Liver (tissue), 9 donors: ENCODE results near the gene PCP2. TPM values are rescaled to one million over a fixed set of nuclear protein-coding genes. Genes with fewer than 3 reads are reported as not detected.

Source experiments
- DNase-seq: peaks from one replicate; pipeline ENCODE4 v3.0.0-alpha.2; 2017; ENCODE audit warnings: low spot score
- H3K27ac ChIP-seq, 2 donors: one replicate each; pipeline ENCODE4 v1.7.0; 2013; ENCODE audit warnings: inconsistent platforms in 2 of 2, low read length in 2 of 2, control low read depth in 1 of 2, low read depth in 1 of 2, mild to moderate bottlenecking in 1 of 2
- H3K27me3 ChIP-seq, 4 donors: one replicate each; pipeline versions ENCODE4 v1.6.1 to v1.7.0; 2013; ENCODE audit warnings: low read length in 3 of 4, inconsistent platforms in 1 of 4, mild to moderate bottlenecking in 1 of 4, moderate library complexity in 1 of 4; ENCODE audit not compliant: control insufficient read depth in 4 of 4, insufficient read depth in 4 of 4
- H3K36me3 ChIP-seq, 4 donors: one replicate each; pipeline versions ENCODE4 v1.6.1 to v1.7.0; 2013; ENCODE audit warnings: low read length in 3 of 4, mild to moderate bottlenecking in 3 of 4, low read depth in 1 of 4, moderate library complexity in 1 of 4; ENCODE audit not compliant: control insufficient read depth in 4 of 4, insufficient read depth in 3 of 4
- H3K4me1 ChIP-seq, 4 donors: one replicate each; pipeline versions ENCODE4 v1.6.1 to v1.7.0; 2013; ENCODE audit warnings: low read length in 3 of 4, mild to moderate bottlenecking in 3 of 4, moderate library complexity in 1 of 4; ENCODE audit not compliant: control insufficient read depth in 4 of 4, insufficient read depth in 4 of 4
- H3K4me3 ChIP-seq, 3 donors: one replicate each; pipeline versions ENCODE4 v1.6.1 to v1.7.0; 2013; ENCODE audit warnings: low read length in 3 of 3, control low read depth in 1 of 3, low read depth in 1 of 3, mild to moderate bottlenecking in 1 of 3
- H3K9ac ChIP-seq, 2 donors: one replicate each; pipeline ENCODE4 v1.7.0; 2013; ENCODE audit warnings: low read length in 2 of 2, mild to moderate bottlenecking in 2 of 2, moderate library complexity in 2 of 2, control low read depth in 1 of 2, low read depth in 1 of 2
- H3K9me3 ChIP-seq, 4 donors: one replicate each; pipeline versions ENCODE4 v1.6.1 to v1.7.0; 2013; ENCODE audit warnings: low read length in 3 of 4; ENCODE audit not compliant: control insufficient read depth in 4 of 4
- ATF3 ChIP-seq: IDR thresholded peaks from 2 replicates; pipeline ENCODE4 v1.6.1; 2016; ENCODE audit warnings: antibody characterized with exemption
- CTCF ChIP-seq: fragments of 150-350 bp; IDR thresholded peaks from 2 replicates; pipeline ENCODE4 v1.5.1; 2017; ENCODE audit warnings: improper control_type of control experiment, low read depth, low read length; ENCODE audit not compliant: missing input control
- EGR1 ChIP-seq, 2 donors: IDR thresholded peaks; 2 replicates each; pipeline ENCODE4 v1.6.1; 2016 to 2018; ENCODE audit warnings: antibody characterized with exemption in 2 of 2, low read depth in 2 of 2
- FOXA2 ChIP-seq: IDR thresholded peaks from 2 replicates; pipeline ENCODE4 v1.6.1; 2016; ENCODE audit warnings: antibody characterized with exemption
- GABPA ChIP-seq, 2 donors: IDR thresholded peaks in 1 of 2; conservative IDR thresholded peaks in 1 of 2; 2 replicates each; pipeline ENCODE4 v1.6.1; 2016; ENCODE audit warnings: antibody characterized with exemption in 2 of 2, mild to moderate bottlenecking in 1 of 2, moderate library complexity in 1 of 2
- HNF4A ChIP-seq, 2 donors: conservative IDR thresholded peaks; 2 replicates each; pipeline ENCODE4 v1.6.1; 2016; ENCODE audit warnings: antibody characterized with exemption in 2 of 2, mild to moderate bottlenecking in 2 of 2
- HNF4G ChIP-seq: IDR thresholded peaks from 2 replicates; pipeline ENCODE4 v1.6.1; 2016; ENCODE audit warnings: antibody characterized with exemption
- RAD21 ChIP-seq, 2 donors: IDR thresholded peaks; 2 replicates each; pipeline ENCODE4 v1.6.1; 2016; ENCODE audit warnings: antibody characterized with exemption in 2 of 2, mild to moderate bottlenecking in 2 of 2
- RXRA ChIP-seq, 2 donors: IDR thresholded peaks; 2 replicates each; pipeline ENCODE4 v1.6.1; 2017 to 2018; ENCODE audit warnings: antibody characterized with exemption in 2 of 2, mild to moderate bottlenecking in 1 of 2
- SP1 ChIP-seq: IDR thresholded peaks from 2 replicates; pipeline ENCODE4 v1.6.1; 2018; ENCODE audit warnings: antibody characterized with exemption, mild to moderate bottlenecking
- TAF1 ChIP-seq: conservative IDR thresholded peaks from 2 replicates; pipeline ENCODE4 v1.6.1; 2016; ENCODE audit warnings: antibody characterized with exemption, mild to moderate bottlenecking
- whole genome bisulfite sequencing: extraction: QIAGEN DNeasy Blood & Tissue Kit; methylation state at CpG from one replicate; pipeline ENCODE4 v1.1.7; 2013; 5-methylcytosine and 5-hydroxymethylcytosine counted together
- polyA plus RNA-seq, 2 donors: library from polyadenylated mRNA; stranded (reverse) in 1 of 2; unstranded in 1 of 2; fragments of 200-250 nt in 1 of 2; fragments of >200 nt in 1 of 2; fragmentation: Nextera tagmentation in 1 of 2; extraction: Ambion mirVana in 1 of 2; gene quantifications; one replicate each; pipeline versions ENCODE4 v1.2.1 to v1.2.3, GENCODE V29; 2013 to 2015
- total RNA-seq, 2 donors: library from RNA; depleted of rRNA; stranded (reverse); fragments of >200 nt; gene quantifications; one replicate each; pipeline ENCODE4 v1.2.3, GENCODE V29; 2014
- TF ChIP-seq, protein P1 (sequence below): IDR thresholded peaks from 2 replicates; pipeline ENCODE4 v1.6.1; 2016; ENCODE audit warnings: antibody characterized with exemption, mild to moderate bottlenecking
- donor health status: healthy.
- donor health status: healthy.
- donor health status: healthy.
- donor health status: healthy.
- donor health status: healthy.

PCP2 gene
- total and polyA plus RNA-seq, 4 donors: 0.08 to 0.25 TPM; not detected in 2

DNA sequence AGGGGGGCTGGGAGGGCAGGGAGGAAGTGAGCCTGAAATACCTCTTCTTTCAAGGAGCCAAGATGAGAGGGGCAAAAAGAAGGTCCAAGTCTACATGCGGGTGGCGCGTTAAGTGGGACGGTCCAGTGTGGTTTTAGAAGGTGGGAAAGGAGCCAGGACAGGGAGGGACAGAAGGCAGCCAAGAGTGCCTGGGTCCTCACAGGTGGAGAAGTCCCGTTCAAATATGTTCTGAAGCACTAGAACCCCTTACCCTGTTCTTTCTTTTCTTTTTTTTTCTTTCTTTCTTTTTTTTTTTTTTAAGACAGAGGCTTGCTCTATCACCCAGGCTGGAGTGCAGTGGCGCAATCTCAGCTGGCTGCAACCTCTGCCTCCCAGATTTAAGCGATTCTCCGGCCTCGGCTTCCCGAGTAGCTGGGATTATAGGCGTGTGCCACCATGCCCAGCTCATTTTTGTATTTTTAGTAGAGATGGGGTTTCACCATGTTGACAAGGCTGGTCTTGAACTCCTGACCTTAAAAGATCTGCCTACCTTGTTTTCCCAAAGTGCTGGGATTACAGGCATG is 30.5 kb downstream of the PCP2 start:
- 53% methylated on average over 11 of the region's 11 CpGs for WGBS
- Histone ChIP-seq H3K36me3 (peaks cover under 1 to 13% (median 3%) of the 10 kb centered on the region in 4 donors), H3K27ac (no peak overlapping the region), H3K27me3 (no peaks in the 10 kb centered on the region), H3K9me3 (no peaks in the 10 kb centered on the region), H3K4me3 (no peak overlapping the region), H3K9ac (no peak overlapping the region), H3K4me1 (peaks cover 0 to 8% (median 3%) of the 10 kb centered on the region in 4 donors)
- no peak for DNase-seq
- TF ChIP-seq EGR1 (IDR thresholded peaks at IDR 0.05; ENCODE audit: low read depth in 2 of 2): no peak
- no peak for TF ChIP-seq FOXA2
- no peak for TF ChIP-seq CTCF
- TF ChIP-seq HNF4G: no peak
- no peak for TF ChIP-seq SP1
- TF ChIP-seq RAD21 (IDR thresholded peaks at IDR 0.05): no peak
- no peak for TF ChIP-seq HNF4A (conservative IDR thresholded peaks at IDR 0.05)
- no peak for TF ChIP-seq ATF3
- TF ChIP-seq GABPA (IDR thresholded peaks at IDR 0.05 in 1 of 2, conservative IDR thresholded peaks at IDR 0.05 in 1 of 2): no peak

GRCh38 chr19:7602240-7602934 is 31.1 kb downstream of the PCP2 start:
- Histone ChIP-seq H3K4me3 (no peak overlapping the region), H3K9ac (no peak overlapping the region), H3K4me1 (peaks cover 0 to 10% (median 4%) of the 10 kb centered on the region in 4 donors), H3K36me3 (peaks cover 0 to 11% (median 3%) of the 10 kb centered on the region in 4 donors), H3K9me3 (no peaks in the 10 kb centered on the region), H3K27me3 (no peaks in the 10 kb centered on the region), H3K27ac (no peak overlapping the region)
- TF ChIP-seq SP1: no peak
- TF ChIP-seq, protein P1, sequence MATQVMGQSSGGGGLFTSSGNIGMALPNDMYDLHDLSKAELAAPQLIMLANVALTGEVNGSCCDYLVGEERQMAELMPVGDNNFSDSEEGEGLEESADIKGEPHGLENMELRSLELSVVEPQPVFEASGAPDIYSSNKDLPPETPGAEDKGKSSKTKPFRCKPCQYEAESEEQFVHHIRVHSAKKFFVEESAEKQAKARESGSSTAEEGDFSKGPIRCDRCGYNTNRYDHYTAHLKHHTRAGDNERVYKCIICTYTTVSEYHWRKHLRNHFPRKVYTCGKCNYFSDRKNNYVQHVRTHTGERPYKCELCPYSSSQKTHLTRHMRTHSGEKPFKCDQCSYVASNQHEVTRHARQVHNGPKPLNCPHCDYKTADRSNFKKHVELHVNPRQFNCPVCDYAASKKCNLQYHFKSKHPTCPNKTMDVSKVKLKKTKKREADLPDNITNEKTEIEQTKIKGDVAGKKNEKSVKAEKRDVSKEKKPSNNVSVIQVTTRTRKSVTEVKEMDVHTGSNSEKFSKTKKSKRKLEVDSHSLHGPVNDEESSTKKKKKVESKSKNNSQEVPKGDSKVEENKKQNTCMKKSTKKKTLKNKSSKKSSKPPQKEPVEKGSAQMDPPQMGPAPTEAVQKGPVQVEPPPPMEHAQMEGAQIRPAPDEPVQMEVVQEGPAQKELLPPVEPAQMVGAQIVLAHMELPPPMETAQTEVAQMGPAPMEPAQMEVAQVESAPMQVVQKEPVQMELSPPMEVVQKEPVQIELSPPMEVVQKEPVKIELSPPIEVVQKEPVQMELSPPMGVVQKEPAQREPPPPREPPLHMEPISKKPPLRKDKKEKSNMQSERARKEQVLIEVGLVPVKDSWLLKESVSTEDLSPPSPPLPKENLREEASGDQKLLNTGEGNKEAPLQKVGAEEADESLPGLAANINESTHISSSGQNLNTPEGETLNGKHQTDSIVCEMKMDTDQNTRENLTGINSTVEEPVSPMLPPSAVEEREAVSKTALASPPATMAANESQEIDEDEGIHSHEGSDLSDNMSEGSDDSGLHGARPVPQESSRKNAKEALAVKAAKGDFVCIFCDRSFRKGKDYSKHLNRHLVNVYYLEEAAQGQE: no peak
- 74% methylated on average over 15 of the region's 15 CpGs for WGBS
- no peak for DNase-seq

DNA sequence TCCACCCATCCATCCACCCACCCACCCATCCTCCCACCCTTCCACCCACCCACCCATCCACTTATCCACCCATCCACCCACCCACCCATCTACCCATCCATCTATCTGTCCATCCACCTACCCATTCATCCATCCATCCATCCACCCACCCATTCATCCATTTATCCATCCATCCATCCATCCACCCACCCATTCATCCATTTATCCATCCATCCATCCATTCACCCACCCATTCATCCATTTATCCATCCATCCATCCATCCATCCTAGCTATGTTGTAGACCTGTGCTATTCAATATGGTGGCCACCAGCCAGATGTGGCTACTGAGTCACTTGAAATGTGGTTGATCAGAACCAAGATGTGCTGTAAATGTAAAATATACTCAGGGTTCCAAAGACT is 32.8 kb downstream of the PCP2 start:
- H3K4me3 ChIP-seq: no peak overlapping the region
- DNase-seq: no peak
- TF ChIP-seq HNF4G: no peak
- TF ChIP-seq RAD21 (IDR thresholded peaks at IDR 0.05): no peak
- no peak for TF ChIP-seq SP1
- no peak for TF ChIP-seq RXRA (IDR thresholded peaks at IDR 0.05)
- no peak for TF ChIP-seq TAF1
- TF ChIP-seq ATF3: no peak
- no peak overlapping the region for H3K9ac ChIP-seq
- H3K27ac ChIP-seq: no peak overlapping the region
- peaks cover 0 to 2% (median 1%) of the 10 kb centered on the region in 4 donors for H3K36me3 ChIP-seq
- H3K27me3 ChIP-seq: no peaks in the 10 kb centered on the region
- no peaks in the 10 kb centered on the region for H3K9me3 ChIP-seq
- H3K4me1 ChIP-seq: peaks cover 2 to 21% (median 8%) of the 10 kb centered on the region in 4 donors
